Measurements from ENCODE around the gene LRRFIP1. TPM values are rescaled to one million over a fixed set of nuclear protein-coding genes. Genes with fewer than 3 reads are reported as not detected.
A peak's percentile ranks its signal among the peaks of the same experiment; 100 is the strongest.

LRRFIP1 gene
- total and polyA plus RNA-seq, 12 donors = 18.7 to 79.7 (median 51.8) TPM

GRCh38 chr2:237637429-237638135 is 10.2 kb downstream of the LRRFIP1 start:
- H3K36me3 ChIP-seq (replicated peaks in 1 of 2) = no peaks in the 10 kb centered on the region
- no peak overlapping the region for H3K27ac ChIP-seq
- H3K9me3 ChIP-seq (replicated peaks in 1 of 3) = no peaks in the 10 kb centered on the region
- no peaks in the 10 kb centered on the region for H3K27me3 ChIP-seq
- 82 to 97% (median 95%) methylated on average over 3 of the region's 3 CpGs for WGBS, 4 donors
- no peak for TF ChIP-seq POLR2A (IDR thresholded peaks at IDR 0.05)
- TF ChIP-seq, protein P1, sequence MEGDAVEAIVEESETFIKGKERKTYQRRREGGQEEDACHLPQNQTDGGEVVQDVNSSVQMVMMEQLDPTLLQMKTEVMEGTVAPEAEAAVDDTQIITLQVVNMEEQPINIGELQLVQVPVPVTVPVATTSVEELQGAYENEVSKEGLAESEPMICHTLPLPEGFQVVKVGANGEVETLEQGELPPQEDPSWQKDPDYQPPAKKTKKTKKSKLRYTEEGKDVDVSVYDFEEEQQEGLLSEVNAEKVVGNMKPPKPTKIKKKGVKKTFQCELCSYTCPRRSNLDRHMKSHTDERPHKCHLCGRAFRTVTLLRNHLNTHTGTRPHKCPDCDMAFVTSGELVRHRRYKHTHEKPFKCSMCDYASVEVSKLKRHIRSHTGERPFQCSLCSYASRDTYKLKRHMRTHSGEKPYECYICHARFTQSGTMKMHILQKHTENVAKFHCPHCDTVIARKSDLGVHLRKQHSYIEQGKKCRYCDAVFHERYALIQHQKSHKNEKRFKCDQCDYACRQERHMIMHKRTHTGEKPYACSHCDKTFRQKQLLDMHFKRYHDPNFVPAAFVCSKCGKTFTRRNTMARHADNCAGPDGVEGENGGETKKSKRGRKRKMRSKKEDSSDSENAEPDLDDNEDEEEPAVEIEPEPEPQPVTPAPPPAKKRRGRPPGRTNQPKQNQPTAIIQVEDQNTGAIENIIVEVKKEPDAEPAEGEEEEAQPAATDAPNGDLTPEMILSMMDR (IDR thresholded peaks at IDR 0.05) = no peak
- H3K4me3 ChIP-seq = no peak overlapping the region
- peak in 1 of 7 donors; percentile 14 for DNase-seq
- no peaks in the 10 kb centered on the region for H3K4me1 ChIP-seq (replicated peaks in 1 of 2)
- intact Hi-C loops (cut with DNase I) = no loop called here

GRCh38 chr2:237638176-237638575 is 10.8 kb downstream of the LRRFIP1 start:
- TF ChIP-seq POLR2A (IDR thresholded peaks at IDR 0.05) = no peak
- TF ChIP-seq, protein P1 (IDR thresholded peaks at IDR 0.05) = no peak
- H3K36me3 ChIP-seq (replicated peaks in 1 of 2) = no peaks in the 10 kb centered on the region
- H3K4me3 ChIP-seq = no peak overlapping the region
- no peak overlapping the region for H3K27ac ChIP-seq
- peak in 1 of 7 donors; percentile 18 for DNase-seq
- WGBS, 4 donors = 89 to 98% (median 97%) methylated on average over 8 of the region's 8 CpGs
- H3K9me3 ChIP-seq (replicated peaks in 1 of 3) = no peaks in the 10 kb centered on the region
- H3K27me3 ChIP-seq = no peaks in the 10 kb centered on the region
- intact Hi-C loops (cut with DNase I) = no loop called here
- H3K4me1 ChIP-seq (replicated peaks in 1 of 2) = no peaks in the 10 kb centered on the region

GRCh38 chr2:237639052-237639835 is 11.9 kb downstream of the LRRFIP1 start:
- Histone ChIP-seq H3K36me3 (replicated peaks in 1 of 2) (no peaks in the 10 kb centered on the region), H3K27me3 (no peaks in the 10 kb centered on the region), H3K27ac (no peak overlapping the region), H3K9me3 (replicated peaks in 1 of 3) (no peaks in the 10 kb centered on the region), H3K4me3 (no peak overlapping the region), H3K4me1 (replicated peaks in 1 of 2) (no peaks in the 10 kb centered on the region)
- intact Hi-C loops (cut with DNase I) = no loop called here
- 75 to 81% (median 80%) methylated on average over 11 of the region's 11 CpGs for WGBS, 4 donors
- TF ChIP-seq POLR2A (IDR thresholded peaks at IDR 0.05) = no peak
- TF ChIP-seq, protein P1 (IDR thresholded peaks at IDR 0.05) = no peak
- DNase-seq = peak in 1 of 7 donors; percentile 10

DNA sequence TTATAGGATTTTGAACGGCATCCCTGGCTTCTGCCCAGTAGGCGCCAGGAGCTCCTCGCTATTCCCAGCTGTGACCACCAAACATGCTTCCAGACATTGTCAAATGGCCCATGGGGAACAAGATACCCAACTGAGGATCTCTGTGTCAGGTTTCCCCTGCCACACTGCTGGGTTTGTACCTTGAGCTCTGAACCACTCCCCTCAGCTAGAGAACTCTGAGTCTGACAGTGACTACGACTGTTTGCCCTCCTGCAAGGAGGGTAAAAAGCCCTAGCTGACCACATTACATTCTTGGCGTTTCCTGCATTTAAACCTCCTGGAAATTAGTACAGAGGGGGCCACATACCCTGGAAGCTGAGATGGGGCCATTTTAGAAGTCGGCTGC is 12.4 kb downstream of the LRRFIP1 start:
- Histone ChIP-seq H3K36me3 (replicated peaks in 1 of 2) (no peaks in the 10 kb centered on the region), H3K4me3 (no peak overlapping the region), H3K9me3 (replicated peaks in 1 of 3) (no peaks in the 10 kb centered on the region), H3K4me1 (replicated peaks in 1 of 2) (no peaks in the 10 kb centered on the region), H3K27ac (no peak overlapping the region), H3K27me3 (no peaks in the 10 kb centered on the region)
- 91 to 93% (median 91%) methylated on average over 6 of the region's 6 CpGs for WGBS, 4 donors
- DNase-seq = peak in 1 of 7 donors; percentile 9
- TF ChIP-seq, protein P1 (IDR thresholded peaks at IDR 0.05) = no peak
- no peak for TF ChIP-seq POLR2A (IDR thresholded peaks at IDR 0.05)
- intact Hi-C loops (cut with DNase I) = no loop called here

Measured in adrenal gland (tissue), 12 donors.